ENCODE results near the gene ARMC3.
"Not testable (repeated sequence)": the region's sequence is repeated elsewhere in the genome, so short reads cannot be mapped to it uniquely, and the experiment has no call there.

Gene ARMC3

GRCh38 chr10:23051855-23052331, 124.0 kb downstream of the ARMC3 start:
- no peak for DNase-seq

- no peak for DNase-seq
Observed at GRCh38 chr10:23053036-23053435, 125.2 kb downstream of the ARMC3 start.

- no peak for DNase-seq
Observed at GRCh38 chr10:23055424-23056185, 127.8 kb downstream of the ARMC3 start.

GRCh38 chr10:23056186-23056579, 128.3 kb downstream of the ARMC3 start:
- DNase-seq: no peak

- DNase-seq: no peak
Observed at GRCh38 chr10:23058366-23058765, 130.5 kb downstream of the ARMC3 start.

- DNase-seq: no peak
Observed at GRCh38 chr10:23060918-23061317, 133.1 kb downstream of the ARMC3 start.

- no peak for DNase-seq
Observed at GRCh38 chr10:23063045-23063972, 135.5 kb downstream of the ARMC3 start.

- no peak for DNase-seq
Observed at GRCh38 chr10:23063973-23064812, 136.3 kb downstream of the ARMC3 start.

- DNase-seq: not testable (repeated sequence)
Observed at GRCh38 chr10:23064813-23065114, 136.9 kb downstream of the ARMC3 start.

- no peak for DNase-seq
Observed at GRCh38 chr10:23065181-23065948, 137.5 kb downstream of the ARMC3 start.

- DNase-seq: no peak
Observed at GRCh38 chr10:23067337-23067736, 139.5 kb downstream of the ARMC3 start.

- peak; percentile 33 for DNase-seq
Observed at GRCh38 chr10:23067939-23068775, 140.3 kb downstream of the ARMC3 start.

- no peak for DNase-seq
Observed at GRCh38 chr10:23069019-23069815, 141.4 kb downstream of the ARMC3 start.

- DNase-seq: not testable (repeated sequence)
Observed at GRCh38 chr10:23070092-23070912, 142.4 kb downstream of the ARMC3 start.

GRCh38 chr10:23070913-23071218, 143.0 kb downstream of the ARMC3 start:
- DNase-seq: peak; percentile 59

GRCh38 chr10:23072593-23072992, 144.7 kb downstream of the ARMC3 start:
- DNase-seq: not testable (repeated sequence)

GRCh38 chr10:23073527-23073926, 145.7 kb downstream of the ARMC3 start:
- DNase-seq: no peak

GRCh38 chr10:23075672-23076071, 147.8 kb downstream of the ARMC3 start:
- no peak for DNase-seq

GRCh38 chr10:23078114-23078513, 150.3 kb downstream of the ARMC3 start:
- no peak for DNase-seq

- DNase-seq: no peak
Observed at GRCh38 chr10:23079700-23080099, 151.8 kb downstream of the ARMC3 start.

Data from NCI-H1092 (cell line).